Thyroid gland (tissue), 4 donors: Measurements from ENCODE around the gene S100A16. TPM values are rescaled to one million over a fixed set of nuclear protein-coding genes. Genes with fewer than 3 reads are reported as not detected.

Experiments used
- DNase-seq, 2 donors: peaks; one replicate each; pipeline ENCODE4 v3.0.0-alpha.2; 2019
- H3K27ac ChIP-seq, 3 donors: fragments of 200-600 bp; sonication (generic); 1 replicate in 2 of 3; 2 replicates in 1 of 3; pipeline ENCODE4 v1.5.1; 2016 to 2019; ENCODE audit warnings: mild to moderate bottlenecking in 1 of 3, moderate library complexity in 1 of 3
- H3K27me3 ChIP-seq: fragments of 200-600 bp; sonication (generic); one replicate; pipeline ENCODE4 v1.5.1; 2019
- H3K36me3 ChIP-seq, 2 donors: fragments of 200-600 bp; sonication (generic); one replicate each; pipeline ENCODE4 v1.5.1; 2016 to 2019
- H3K4me1 ChIP-seq, 2 donors: fragments of 200-600 bp; sonication (generic); one replicate each; pipeline ENCODE4 v1.5.1; 2017 to 2019
- H3K4me3 ChIP-seq, 3 donors: fragments of 200-600 bp; sonication (generic); replicated peaks in 1 of 3; 1 replicate in 2 of 3; 2 replicates in 1 of 3; pipeline ENCODE4 v1.5.1; 2016; ENCODE audit warnings: mild to moderate bottlenecking in 1 of 3
- H3K9me3 ChIP-seq: fragments of 200-600 bp; sonication (generic); one replicate; pipeline ENCODE4 v1.5.1; 2017
- CTCF ChIP-seq, 6 experiments: fragments of 200-600 bp in 3 of 6; fragments of 450-650 bp in 3 of 6; sonication (generic) in 3 of 6; IDR thresholded peaks; one replicate each; pipeline ENCODE4 v1.5.1; 2016 to 2019; ENCODE audit warnings: antibody characterized with exemption in 6 of 6, mild to moderate bottlenecking in 2 of 6, inconsistent platforms in 1 of 6, moderate library complexity in 1 of 6
- POLR2A ChIP-seq, 2 donors: fragments of 450-650 bp; IDR thresholded peaks; one replicate each; pipeline ENCODE4 v1.6.1; 2017; ENCODE audit warnings: antibody characterized with exemption in 2 of 2, mild to moderate bottlenecking in 2 of 2, moderate library complexity in 1 of 2
- WGBS, 2 donors: methylation state at CpG; one replicate each; pipeline ENCODE4 v1.1.5; 2017; 5-methylcytosine and 5-hydroxymethylcytosine counted together
- intact Hi-C: fragments of 100-400 bp; cut with DNase I; formaldehyde crosslinking; loops from one replicate; pipeline ENCODE4 v1.15.1; 2023
- total RNA-seq, 4 donors: library from RNA; depleted of rRNA; stranded (reverse); fragments of >200 nt; gene quantifications; one replicate each; pipeline ENCODE4 v1.2.3, GENCODE V29; 2016

The S100A16 gene
- total RNA-seq, 4 donors from 2014 or later, result 62.7 to 104 (median 76.3) TPM

DNA sequence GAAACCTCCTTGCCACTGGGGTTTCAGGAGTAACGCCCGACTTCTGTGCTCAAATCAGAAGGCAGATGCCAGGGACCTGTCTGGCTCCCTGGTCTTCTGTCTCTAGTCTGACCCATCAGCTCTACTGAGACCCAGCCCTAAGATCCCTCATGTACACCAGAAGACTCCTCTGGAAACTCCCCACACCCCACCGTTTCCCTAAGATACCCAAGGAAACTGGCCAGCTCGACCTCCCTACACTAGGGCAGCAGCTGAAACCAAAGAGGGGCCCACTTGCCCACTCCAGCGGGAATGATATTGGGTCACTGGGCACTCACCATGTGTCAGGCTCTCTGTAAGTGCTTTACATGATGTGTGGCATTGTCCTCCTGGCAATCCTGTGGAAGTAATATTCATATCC lies 469 bp upstream of the S100A16 start:
- TF ChIP-seq CTCF (IDR thresholded peaks at IDR 0.05) (no peak), POLR2A (IDR thresholded peaks at IDR 0.05) (no peak)
- Histone ChIP-seq H3K4me3 (no peak overlapping the region), H3K27ac (peak overlapping the region; percentile 89 to 93 (median 91)), H3K36me3 (no peaks in the 10 kb centered on the region), H3K4me1 (peaks cover 78 to 89% of the 10 kb centered on the region in 2 donors), H3K27me3 (no peaks in the 10 kb centered on the region), H3K9me3 (no peaks in the 10 kb centered on the region)
- 75 to 91% methylated on average over 4 to 5 of the region's 5 CpGs for WGBS, 2 donors
- DNase-seq, result no peak
- intact Hi-C loops, result loop anchor here (5.0 kb wide), 1 partner anchor 36 kb away; no protein-coding TSS in a partner anchor

DNA sequence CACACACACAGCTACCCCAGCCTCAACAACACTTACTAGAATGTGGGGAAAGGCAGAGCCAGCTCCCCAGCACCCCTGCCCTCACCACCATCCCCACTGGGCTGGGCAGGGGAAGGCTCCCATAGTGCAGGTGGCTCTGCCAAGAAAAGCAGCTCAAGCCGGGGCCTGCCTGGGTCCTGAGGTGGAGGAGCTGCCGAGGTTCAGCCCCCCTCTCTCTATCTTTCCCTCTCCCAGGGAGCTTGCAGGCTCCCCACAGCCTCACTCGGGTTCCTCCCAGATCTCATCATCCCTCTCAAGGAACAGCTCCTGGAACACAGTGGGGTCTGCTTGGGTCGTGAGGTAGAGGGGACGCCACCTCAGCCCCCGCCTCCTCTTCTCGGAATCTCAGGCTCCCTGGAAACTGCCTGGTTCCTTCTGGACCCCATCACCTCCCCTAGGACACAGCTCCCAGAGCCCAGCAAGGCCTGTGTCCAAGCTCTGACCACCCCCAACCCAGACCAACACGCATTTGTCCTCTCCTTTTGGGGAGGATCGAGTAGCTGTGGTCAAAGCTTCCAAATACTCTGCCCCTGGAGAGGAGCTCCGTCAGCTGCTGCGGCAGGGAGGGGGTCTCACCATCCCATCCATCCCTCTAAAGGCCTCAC lies 704 bp downstream of the S100A16 start:
- Histone ChIP-seq H3K27ac (peak overlapping the region; percentile 89 to 93 (median 91)), H3K4me1 (peaks cover 71 to 85% of the 10 kb centered on the region in 2 donors), H3K9me3 (no peaks in the 10 kb centered on the region), H3K27me3 (no peaks in the 10 kb centered on the region), H3K4me3 (peak overlapping the region; percentile 3 to 74 (median 59)), H3K36me3 (peaks cover 5 to 7% of the 10 kb centered on the region in 2 donors)
- intact Hi-C loops, result loop anchor here (5.0 kb wide), 1 partner anchor 35 kb away; no protein-coding TSS in a partner anchor
- TF ChIP-seq CTCF (IDR thresholded peaks at IDR 0.05), result no peak
- no peak for TF ChIP-seq POLR2A (IDR thresholded peaks at IDR 0.05)
- peak; percentile 63 to 65 for DNase-seq
- WGBS, 2 donors, result 20 to 21% methylated on average over 11 of the region's 11 CpGs

DNA sequence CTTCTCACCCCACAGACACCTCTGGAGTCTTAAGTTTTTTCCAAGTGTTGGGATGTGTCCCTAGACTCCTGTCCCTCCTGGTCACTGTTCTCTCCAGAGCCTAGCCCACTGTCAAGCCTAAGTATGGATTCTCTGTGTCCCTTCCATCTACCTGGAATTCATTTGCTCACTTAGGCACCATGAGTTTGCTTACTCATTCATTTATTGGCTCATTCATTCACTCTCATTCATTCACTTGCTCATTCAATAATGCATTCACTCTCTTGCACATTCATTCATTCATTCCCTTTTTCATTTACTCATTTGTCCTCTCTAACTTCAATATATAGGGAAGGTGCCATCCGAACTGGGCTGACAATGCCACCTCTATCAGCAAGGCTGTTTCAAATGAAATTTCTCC lies 1.6 kb downstream of the S100A16 start:
- peaks cover 62 to 76% of the 10 kb centered on the region in 2 donors for H3K4me1 ChIP-seq
- H3K27me3 ChIP-seq, result no peaks in the 10 kb centered on the region
- 74 to 82% methylated on average over 1 of the region's 1 CpG for WGBS, 2 donors

GRCh38 chr1:153610811-153611301 lies 2.1 kb downstream of the S100A16 start:
- intact Hi-C loops, result loop anchor here (5.0 kb wide), 1 partner anchor 34 kb away; no protein-coding TSS in a partner anchor
- peak overlapping the region in 2 of 3 donors; percentile 73 to 78 for H3K27ac ChIP-seq
- DNase-seq, result no peak
- no peaks in the 10 kb centered on the region for H3K27me3 ChIP-seq
- no peak overlapping the region for H3K4me3 ChIP-seq
- no peaks in the 10 kb centered on the region for H3K9me3 ChIP-seq
- peaks cover 58 to 71% of the 10 kb centered on the region in 2 donors for H3K4me1 ChIP-seq
- peaks cover 14% of the 10 kb centered on the region in 2 donors for H3K36me3 ChIP-seq
- TF ChIP-seq CTCF (IDR thresholded peaks at IDR 0.05) (no peak), POLR2A (IDR thresholded peaks at IDR 0.05) (no peak)
- 51 to 83% methylated on average over 2 of the region's 7 CpGs for WGBS, 2 donors

More for the DNA sequence above, 1.6 kb downstream of the S100A16 start:
- Histone ChIP-seq H3K36me3 (peaks cover 14% of the 10 kb centered on the region in 2 donors), H3K9me3 (no peaks in the 10 kb centered on the region), H3K4me3 (peak overlapping the region in 1 of 3 donors; percentile 59), H3K27ac (peak overlapping the region in 2 of 3 donors; percentile 89 to 93)
- intact Hi-C loops, result loop anchor here (5.0 kb wide), 1 partner anchor 34 kb away; no protein-coding TSS in a partner anchor
- no peak for DNase-seq
- no peak for TF ChIP-seq CTCF (IDR thresholded peaks at IDR 0.05)
- no peak for TF ChIP-seq POLR2A (IDR thresholded peaks at IDR 0.05)

DNA sequence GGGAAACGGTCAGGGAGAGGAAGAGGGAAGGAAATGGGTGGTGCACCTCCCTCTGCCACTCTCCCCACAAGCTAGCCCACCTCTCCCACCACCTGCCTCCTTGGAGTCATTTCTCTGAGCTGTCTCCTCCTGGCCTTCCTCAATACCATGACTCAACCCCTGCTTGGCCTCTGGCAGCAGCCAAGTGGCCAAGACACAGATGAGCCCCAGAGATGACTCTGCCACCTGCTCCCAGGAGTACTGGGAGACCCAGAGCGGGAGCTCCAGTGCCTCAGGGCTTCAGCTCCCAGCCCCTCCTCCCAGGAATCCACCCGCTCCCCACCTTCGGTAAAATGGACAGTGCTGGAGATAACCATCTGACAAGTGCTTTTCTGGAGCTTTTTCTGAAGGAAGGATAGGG lies 2.6 kb downstream of the S100A16 start:
- H3K4me1 ChIP-seq, result peaks cover 53 to 66% of the 10 kb centered on the region in 2 donors
- intact Hi-C loops, result loop anchor here (5.0 kb wide), 1 partner anchor 33 kb away; no protein-coding TSS in a partner anchor
- H3K36me3 ChIP-seq, result peaks cover 14% of the 10 kb centered on the region in 2 donors
- no peak overlapping the region for H3K4me3 ChIP-seq
- TF ChIP-seq CTCF (IDR thresholded peaks at IDR 0.05), result no peak
- no peak for TF ChIP-seq POLR2A (IDR thresholded peaks at IDR 0.05)
- 45 to 54% methylated on average over 3 to 4 of the region's 4 CpGs for WGBS, 2 donors
- H3K27me3 ChIP-seq, result no peaks in the 10 kb centered on the region
- H3K9me3 ChIP-seq, result no peaks in the 10 kb centered on the region
- H3K27ac ChIP-seq, result peak overlapping the region in 2 of 3 donors; percentile 73 to 78
- no peak for DNase-seq
